Astrocyte of the hippocampus (primary cell): ENCODE data around the gene TLE5.
A peak's percentile ranks its signal among the peaks of the same experiment; 100 is the strongest.

Experiments used
- DNase-seq: peaks from one replicate; pipeline ENCODE4 v3.0.0; 2011; ENCODE audit warnings: low read depth, low spot score

TLE5 gene, protein sequence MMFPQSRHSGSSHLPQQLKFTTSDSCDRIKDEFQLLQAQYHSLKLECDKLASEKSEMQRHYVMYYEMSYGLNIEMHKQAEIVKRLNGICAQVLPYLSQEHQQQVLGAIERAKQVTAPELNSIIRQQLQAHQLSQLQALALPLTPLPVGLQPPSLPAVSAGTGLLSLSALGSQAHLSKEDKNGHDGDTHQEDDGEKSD

DNA sequence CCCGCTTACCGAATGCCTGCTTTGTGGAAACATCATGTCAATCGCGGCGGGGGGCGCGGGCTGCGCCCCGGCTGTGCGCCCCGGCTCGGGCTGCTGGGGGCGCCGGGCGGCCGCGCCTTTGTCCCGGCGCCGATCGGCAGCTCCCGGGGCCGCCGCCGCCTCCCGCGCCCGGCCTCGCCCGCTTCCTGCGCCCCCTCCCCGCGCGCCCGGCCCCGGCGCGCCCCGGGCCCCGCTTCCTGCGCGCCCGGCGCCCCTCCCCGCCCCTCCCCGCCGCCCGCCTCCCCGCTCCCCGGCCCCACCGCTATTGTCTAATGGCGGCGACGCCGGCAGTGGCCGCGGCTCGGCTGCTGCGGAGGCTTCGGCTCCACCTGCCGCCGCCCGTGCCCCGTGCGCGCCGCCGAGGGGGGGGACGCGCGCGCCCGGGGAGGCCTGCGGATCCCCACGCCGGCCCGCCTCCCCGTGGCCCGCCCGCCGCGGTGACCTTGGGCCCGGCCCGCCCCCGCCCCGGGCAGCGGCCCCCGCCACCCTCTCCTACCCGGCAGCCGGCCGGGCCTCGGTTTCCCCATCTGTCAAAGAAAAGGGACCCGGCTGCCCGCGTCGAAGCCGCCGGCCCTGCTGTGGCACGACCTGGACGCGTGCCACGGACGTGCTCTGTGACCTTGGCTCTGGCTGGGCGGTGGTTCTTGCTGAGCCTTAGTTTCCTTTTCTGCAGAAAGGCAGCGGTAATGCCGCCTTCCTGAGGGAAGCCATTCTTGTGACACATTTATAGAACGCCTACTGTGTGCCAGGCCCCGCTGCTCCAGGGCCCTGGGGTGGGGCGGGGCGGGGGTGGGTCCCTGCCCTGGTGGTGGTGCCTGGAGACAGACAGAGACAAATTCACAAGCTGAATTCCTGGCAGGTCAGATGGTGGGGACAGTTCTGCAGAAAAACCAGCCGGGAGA, at the start of gene TLE5:
TSS of gene TLE5 (minus strand) at position 331 of the 941 bp plus-strand sequence. CDS start at position 36, 295 bp downstream.
- DNase-seq: peak; percentile 81

DNA sequence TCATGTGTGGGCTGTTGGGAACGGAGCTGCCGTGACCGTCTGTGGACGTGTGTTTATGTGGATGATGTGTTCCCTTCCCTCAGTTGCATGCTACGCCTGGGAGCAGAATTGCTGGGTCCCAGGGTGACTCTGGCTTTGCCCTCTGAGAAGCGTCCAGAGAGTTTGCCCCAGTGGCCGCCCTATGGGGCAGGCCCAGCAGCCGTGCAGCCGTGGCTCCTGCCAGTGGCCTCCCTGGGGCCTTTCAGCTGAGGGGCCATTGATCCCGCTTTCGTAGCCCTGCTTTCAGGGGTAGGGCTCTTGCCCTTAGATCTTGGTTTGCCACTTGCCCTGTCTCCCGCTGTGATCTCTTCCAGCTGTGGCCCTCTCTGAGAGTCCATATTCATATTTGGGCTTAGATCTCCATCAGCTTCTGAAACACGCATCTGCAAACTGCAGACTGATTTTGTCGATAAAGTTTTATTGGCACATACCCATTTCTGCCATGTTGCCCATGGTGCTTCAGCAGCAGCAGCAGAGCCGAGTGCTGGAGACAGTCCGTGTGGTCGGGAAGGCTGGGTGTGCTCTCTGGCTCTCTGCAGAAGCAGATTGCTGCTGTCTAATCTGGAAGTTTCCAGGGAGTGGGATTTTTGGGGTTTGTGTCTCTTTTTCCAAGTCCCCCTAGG, 49.4 kb upstream of the TLE5 start:
- no peak for DNase-seq

DNA sequence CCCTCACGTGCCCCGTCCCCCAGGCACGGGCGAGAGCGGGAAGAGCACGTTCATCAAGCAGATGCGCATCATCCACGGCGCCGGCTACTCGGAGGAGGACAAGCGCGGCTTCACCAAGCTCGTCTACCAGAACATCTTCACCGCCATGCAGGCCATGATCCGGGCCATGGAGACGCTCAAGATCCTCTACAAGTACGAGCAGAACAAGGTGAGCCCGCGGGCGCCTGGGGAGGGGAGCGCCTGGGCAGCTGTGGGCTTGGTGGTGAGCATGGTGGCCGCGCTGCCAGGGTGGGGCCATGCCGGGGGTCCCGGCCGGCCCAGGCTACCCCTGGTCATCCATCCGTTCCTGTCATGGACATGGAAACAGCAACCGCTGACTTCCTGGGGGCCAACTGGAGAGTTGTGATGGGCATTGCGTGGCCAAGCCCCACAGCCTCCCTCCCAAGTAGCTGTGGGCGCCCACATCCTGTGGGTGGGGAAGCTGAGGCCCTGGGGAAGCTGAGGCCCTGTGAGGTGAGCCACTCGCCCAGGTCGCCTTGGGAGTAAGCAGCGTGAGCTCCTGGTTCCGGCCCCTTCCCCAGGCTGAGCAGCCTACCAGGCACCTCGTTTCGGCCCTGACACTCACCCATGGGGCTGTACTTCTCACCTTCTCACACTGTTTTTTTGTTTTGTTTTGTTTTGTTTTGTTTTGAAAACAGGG, 48.0 kb upstream of the TLE5 start:
- no peak for DNase-seq

DNA sequence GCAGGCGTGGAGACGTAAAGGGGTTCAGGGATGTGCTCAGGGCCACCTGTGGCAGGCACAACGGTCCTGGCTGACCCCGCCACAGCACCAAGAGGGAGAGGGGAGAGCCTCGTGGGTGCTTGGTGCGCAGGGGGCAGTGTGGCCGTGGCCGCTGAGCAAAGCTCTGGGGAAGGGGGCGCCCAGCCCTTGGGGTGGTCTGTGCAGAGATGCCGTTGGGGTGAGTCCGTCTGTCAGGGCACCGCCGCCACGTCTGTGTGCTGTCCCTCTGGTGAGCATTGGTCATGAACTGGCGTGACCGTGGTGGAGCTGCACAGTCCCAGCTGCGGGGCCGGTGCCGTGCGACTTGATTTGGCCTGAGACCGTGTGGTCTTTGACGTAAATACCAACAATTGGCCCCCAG, 47.2 kb upstream of the TLE5 start:
- DNase-seq: no peak

DNA sequence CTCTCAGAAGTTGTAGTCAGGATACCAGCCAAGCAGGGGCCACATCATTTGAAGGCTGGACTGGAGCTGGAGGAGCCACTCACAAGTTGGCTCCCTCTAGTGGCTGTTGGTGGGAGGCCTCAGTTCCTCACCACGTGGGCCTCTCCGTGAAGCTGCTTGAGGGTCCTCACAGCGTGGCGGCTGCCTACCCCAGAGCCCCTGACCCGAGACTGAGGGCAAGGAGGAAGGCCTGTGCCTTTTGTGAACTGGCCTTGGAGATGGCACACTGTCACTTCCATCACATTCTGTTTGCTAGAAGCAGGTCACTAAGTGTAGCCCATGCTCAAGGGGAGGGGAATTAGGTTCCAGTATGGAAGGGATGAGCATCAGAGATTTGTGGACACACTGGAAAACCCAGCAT, 46.5 kb upstream of the TLE5 start:
- peak; percentile 72 for DNase-seq

DNA sequence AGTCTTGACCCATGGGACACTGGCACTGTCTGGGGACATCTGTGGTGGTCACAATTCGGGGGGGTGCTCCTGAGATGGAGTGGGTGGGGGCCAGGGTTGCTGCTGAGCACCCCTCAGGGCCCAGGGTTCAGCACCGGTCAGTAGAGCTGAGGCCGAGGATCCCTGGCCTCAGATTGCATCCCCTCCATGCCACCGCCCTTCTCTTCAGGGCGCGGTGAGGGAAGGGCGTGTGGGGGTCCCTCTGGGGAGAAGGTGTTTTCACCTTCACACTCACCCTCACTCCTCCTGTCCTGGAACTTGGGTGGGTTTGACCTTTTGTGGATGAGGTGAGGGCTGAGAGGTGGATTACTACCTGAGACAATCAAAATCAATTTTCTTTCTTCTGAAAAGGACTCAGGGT, 45.4 kb upstream of the TLE5 start:
- no peak for DNase-seq

DNA sequence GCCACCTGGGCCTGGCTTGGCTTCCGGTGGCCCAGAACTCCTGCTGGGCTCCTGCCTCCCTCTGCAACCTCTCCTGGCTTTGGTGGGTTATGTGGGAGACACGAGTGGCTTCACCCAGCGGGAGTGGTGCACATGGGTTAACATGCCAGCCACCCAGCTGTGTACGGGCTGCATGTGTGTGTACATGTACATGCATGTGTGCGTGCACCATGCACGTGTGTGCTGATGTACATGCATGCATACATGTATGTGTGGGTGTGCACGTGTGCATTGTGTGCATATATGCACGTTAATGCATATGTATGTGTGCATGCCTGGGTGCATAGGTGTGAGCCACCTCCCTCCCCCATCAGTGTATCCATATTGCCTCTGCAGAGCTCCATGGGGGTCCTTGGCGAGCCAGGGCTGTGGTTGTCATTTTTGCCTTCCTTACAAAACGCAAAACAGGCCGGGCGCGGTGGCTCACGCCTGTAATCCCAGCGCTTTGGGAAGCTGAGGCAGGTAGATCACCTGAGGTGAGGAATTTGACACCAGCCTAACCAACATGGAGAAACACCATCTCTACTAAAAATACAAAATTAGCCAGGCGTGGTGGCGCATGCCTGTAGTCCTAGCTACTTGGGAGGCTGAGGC, 44.3 kb upstream of the TLE5 start:
- DNase-seq: no peak

DNA sequence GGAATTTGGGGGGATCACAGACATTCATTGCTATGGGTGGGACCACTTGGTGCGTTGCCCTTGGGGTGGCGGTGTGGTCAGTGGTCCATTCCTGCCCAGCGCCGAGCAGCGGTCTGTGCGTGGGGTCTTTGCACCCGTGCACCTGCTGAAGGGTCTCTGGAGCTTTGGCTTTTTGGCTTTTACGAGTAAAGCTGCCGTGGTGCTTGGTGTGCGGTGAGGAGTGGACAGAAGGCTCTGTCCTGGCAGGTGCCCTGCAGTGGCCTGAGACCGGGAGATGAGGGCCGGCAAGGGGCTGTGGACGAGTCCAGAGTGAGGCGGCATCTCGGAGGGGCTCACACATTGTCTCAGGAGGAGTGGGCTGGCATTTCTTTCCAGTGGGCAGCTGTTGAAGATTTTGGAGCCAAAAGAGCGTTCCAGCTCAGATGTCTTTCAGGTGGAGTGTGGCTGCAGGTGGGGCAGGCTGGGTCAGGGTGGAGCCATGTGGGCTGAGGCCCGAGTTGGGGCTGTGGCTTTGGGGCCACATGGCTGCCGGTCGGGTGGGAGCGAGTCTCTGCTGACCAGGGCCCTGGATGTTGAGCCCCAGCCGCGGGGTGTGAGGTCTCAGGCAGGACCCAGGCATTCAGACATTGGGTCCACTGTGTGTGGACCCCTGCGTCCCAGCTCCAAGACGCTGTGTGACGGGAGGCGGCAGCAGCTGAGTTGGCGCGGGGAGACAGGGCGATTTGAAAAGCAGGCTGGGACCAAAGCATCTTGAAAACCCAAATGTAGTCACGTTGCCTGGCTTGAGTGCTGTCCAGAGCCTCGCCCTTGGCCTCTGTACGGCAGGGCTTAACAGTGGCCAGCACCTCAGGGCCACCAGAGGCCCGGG, 43.6 kb upstream of the TLE5 start:
- no peak for DNase-seq

DNA sequence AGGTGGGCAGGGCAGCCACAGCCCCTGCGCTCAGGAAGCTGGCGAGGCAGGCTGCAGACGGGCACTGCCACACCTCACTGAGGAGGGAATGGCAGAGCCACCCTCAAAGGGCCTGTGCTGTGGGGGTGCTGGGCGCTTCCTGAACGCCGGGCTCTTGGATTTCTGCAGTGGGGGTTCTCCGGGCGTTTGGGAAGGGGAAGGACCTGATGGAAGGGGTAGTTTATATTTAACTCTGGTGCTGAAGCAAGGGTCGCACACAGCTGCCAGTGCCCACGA, 42.4 kb upstream of the TLE5 start:
- DNase-seq: no peak

DNA sequence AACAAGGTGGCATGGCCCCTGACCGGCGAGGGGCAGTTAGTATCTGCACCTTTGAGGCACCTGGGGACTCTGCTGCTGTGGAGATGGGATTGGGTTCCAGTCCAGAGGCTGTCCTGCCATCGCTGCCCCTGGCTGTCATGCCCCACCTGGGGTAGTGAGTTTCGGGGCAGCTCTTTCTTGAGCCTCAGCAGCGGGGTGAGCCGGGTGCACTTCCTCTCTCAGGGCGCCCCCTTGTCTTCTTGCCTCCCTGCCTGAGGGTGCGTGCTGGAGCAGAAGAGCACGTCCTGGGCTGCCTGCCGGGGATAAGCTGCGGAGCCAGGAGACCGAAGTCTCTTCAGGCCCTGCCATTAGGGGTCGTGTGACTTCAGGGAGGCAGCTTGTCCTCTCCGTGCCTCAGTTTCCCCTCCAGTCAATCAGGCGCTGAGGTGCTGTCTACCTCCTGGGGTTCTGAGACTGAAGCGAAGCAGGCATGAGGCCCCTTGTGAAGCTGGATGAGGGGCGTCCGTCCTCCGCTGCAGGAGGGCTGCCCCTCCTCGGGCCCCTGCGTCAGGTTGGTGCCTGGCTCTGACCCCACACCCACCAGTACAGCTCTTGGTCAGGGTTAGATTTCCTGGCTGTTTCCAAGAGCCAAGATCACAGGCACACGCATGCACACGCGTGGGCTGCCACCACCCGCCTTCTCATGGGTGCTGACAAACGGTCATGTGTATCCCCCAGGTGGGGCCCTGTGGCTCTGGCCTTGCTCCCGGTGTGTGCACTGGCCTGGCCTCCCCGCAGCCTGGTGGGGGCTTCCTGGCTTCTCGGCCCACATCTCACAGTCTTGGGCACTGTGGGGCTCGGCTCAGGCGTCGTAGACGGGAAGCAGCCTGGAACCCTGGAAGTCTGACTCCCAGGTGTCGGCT, 40.2 kb upstream of the TLE5 start:
- DNase-seq: no peak

DNA sequence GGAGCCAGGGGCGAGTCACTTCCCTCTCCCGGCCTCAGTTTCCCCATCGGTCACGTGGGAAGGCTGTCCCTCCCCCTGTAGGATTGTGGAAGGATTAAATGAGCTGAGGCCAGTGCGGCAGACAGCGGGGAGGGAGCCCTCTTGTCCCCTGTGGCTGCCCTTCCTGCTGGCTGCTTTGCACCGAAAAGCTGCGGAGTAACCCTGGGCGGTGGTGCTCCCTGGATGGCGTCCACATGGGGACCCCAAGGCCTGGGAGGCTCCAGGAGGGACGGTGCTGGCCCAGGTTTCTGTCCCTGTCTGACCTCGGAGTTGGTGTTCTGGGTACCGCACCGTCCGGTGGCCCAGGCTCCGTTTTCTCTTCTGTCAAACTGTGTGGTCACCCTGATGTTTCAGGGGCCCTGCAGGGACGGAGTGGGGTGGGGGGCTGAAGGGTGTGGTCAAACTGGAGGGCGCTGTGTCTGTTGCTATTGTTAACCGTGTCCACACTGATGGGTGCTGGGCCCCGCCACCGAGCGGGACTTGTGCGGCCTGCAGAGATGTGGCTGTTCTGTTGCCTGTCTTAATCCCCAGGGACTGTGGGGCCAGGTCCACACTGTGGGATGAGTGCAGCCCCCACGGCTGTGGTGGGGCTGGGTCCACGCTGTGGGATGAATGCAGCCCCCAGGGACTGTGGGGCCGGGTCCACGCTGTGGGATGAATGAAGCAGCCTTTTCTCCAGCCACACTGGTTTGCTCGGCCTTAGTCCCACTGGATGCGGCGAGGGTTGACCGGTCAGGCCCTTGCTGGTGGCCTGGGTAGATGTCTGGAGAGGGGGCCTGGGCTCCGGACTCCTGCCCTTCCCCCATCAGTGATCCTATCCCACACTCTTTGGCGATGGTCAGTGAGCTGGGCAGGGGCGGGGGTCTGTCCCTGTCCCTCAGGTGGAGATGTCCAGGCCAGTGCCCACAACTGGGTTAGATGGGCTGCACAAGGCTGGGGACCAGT, 38.7 kb upstream of the TLE5 start:
- DNase-seq: no peak

DNA sequence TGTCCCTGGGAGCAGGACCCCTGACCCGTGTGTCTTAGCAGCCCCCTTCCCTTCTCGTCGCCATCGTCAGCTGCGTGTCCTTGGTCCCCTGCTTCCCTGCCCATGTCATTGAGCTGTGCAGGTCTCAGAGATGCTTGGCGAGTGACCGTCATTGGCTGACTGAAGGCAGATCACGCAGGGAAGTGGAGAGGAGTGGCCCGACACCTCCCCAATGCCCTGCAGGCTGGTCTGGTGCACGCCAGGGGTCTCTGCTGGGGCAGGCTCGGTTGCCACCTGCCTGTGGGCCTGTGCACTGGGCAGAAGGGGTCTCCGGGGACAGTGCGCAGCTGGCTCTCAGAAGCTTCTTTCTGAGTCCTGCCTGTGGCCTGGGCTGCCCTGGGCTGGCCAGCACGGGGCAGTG, 38.0 kb upstream of the TLE5 start:
- no peak for DNase-seq

DNA sequence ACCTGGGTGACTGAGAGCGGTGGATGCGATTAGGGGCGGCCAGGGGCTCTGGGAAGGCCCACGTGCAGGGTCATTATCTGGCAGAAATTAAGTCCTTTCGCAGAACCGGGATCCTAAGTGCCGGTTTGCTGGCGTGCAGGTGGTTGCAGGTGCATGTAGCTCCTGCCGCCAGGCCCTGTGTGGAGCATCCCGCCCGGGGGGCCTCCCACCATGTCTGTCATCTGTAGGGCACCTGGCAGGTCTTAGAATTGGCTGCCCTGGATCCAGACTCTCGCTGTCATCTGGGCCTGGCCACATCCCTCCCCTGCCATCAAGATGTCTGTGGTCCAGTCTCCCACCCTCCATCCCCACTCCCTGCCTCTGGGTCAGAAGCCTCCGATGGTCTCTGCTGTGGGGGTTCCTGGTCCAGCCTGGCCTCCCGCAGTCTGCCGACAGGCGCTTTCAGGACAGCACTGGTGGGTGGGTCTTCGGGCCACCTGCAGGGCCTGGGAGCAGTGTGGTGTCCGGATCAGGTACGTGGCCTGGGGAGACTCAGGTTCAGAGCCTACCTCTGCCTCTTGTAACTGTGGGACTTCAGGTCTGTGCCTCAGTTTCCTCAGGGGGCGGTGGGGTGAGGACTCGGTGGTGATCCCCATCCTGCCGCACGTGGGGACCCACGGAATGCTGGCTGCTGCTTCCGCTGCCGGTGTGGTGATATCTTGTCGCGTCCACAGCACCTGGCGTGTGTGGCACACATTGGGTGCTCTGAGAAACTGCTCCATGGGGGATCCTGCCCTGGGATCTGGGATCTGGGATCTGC, 37.3 kb upstream of the TLE5 start:
- DNase-seq: no peak

DNA sequence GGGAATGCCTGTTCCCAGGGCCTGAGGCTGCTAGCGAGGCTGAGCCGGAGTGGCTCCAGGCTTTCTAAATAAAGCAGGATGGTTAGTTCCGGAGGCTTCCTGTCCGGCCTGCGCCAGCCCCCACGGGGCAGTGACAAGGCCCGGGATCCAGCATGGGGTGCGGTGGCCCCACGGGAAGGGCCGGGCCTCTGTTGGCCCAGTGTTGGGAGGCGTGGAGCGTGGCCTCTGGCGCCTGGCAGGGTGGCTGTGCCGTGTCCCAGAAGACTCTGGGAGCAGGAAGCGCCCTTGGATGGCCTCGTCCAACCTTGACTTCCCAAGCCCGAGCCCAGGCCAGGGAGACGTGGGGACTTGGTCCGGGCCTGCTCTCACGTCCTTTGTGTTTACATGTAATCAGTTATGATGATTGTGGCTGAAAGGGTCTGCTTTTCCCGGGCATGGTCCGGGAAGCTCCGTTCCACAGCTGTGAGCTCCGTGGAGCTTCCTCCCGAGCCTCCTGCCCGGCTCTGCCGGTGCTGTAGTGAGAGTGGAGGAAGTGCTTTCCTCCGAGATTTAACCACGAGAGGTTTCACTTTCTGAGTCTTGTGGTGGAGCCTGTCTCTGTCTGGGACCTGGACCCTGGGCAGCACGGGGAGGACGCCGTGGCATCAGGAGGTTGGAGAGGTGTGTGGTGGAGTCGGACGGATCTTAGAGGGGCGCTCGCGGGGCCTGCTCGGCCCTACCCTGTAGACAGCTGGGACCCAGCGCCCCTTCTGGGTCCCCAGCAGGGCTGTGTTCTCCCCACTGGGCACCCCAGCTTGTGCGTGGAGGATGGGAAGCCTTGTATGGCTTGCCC, 36.4 kb upstream of the TLE5 start:
- DNase-seq: peak; percentile 41

DNA sequence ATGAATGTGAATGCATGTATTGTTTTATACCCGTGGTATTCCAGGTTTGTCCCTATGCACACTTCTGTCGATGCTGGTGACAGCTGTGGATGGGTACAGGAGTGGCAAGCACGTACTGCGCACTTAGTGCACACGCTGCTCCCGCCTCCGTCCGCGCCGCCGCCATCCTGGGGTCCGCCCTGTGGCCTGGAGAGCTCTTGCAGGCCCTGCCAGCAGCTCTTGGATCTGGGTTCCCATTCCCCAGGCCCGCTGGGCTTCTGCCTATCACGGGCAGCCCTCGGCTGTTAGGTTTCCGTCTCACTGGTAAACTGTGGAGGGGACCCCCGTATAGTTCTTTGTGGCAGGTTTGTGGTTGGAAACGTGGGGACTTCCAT, 35.8 kb upstream of the TLE5 start:
- DNase-seq: no peak

DNA sequence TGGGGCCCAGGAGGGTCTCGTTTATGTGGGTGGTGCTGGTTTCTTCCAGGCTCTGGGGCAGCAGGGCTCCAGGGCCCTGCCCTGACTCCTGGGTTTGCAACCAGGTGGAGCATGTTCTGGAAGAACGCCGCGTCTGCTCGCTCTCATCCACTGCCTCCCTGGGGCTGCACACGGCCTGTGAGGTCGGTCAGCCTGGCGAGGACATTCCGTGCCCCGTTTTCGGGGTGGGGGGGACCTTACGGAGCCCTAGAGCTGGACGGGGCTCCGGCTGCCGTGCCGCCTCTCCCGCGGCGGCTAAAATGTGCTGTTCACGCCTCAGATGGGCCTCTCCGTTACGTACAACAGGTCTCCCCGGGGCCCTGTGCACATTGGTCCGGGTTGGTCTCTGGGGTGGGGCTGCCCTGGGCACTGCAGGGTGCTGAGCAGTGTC, 35.2 kb upstream of the TLE5 start:
- DNase-seq: no peak

DNA sequence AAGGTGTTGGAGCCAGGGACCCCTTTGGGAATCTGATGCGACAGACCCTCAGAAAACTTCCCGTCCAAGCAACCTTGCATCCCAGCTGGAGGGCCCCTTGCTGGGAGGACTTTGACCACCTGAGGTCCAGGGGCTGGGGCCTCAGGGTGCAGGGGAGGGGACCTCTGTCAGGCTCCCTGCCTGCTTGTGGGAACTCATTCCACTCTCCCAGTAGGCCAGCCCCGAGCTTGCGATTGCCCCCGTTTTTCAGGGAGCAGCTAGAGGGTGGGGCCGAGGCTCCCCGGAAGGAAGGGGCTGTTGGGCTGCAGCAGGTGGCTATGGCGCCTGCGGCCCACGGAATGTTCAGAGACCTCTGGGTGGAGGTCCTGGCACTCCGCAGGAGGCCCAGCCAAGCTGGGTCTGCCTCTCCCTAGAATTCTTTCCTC, 34.6 kb upstream of the TLE5 start:
- DNase-seq: no peak
